ENCODE results near the gene EIF3L.

- no peak for TF ChIP-seq EZH2 (IDR thresholded peaks at IDR 0.05; ENCODE audit: insufficient read depth, poor library complexity, severe bottlenecking)
- no peak for TF ChIP-seq EZH2phosphoT487 (IDR thresholded peaks at IDR 0.05; ENCODE audit: insufficient read depth, low read depth)
Measured at GRCh38 chr22:37848587-37849088, 581 bp upstream of the EIF3L start.

All from GM23248 (cell line).